Activated CD4-positive, alpha-beta T cell treated with anti-CD3 and anti-CD28 coated beads, Interleukin-2, amount 10 ng/mL, durations not matched to agents 7 days and 5 days (primary cell): ENCODE data around the gene CAVIN1. TPM values are rescaled to one million over a fixed set of nuclear protein-coding genes. Genes with fewer than 3 reads are reported as not detected.
"Not testable (repeated sequence)": the region's sequence is repeated elsewhere in the genome, so short reads cannot be mapped to it uniquely, and the experiment has no call there.

Experiments
- CTCF ChIA-PET: fragments of 350-600 bp; sonication (Branson Sonifier 250); formaldehyde crosslinking; loops from one replicate; lab custom pipeline; 2021; ENCODE audit warnings: antibody characterized with exemption; lab: Charles Lee
- POLR2A ChIA-PET: fragments of 350-600 bp; sonication (Branson Sonifier 250); formaldehyde crosslinking; loops from one replicate; lab custom pipeline; 2021; ENCODE audit warnings: antibody characterized with exemption; lab: Charles Lee
- DNase-seq: peaks from one replicate; pipeline ENCODE4 v3.0.0-alpha.2; 2020
- H3K27ac Mint-ChIP-seq: one replicate; pipeline ENCODE4 v1.8.0; 2021; ENCODE audit warnings: mild to moderate bottlenecking, moderate library complexity, mixed read lengths
- H3K27me3 Mint-ChIP-seq: one replicate; pipeline ENCODE4 v1.8.0; 2021; ENCODE audit warnings: mixed read lengths
- H3K36me3 Mint-ChIP-seq: one replicate; pipeline ENCODE4 v1.8.0; 2021; ENCODE audit warnings: low read depth, mixed read lengths
- H3K4me1 Mint-ChIP-seq: one replicate; pipeline ENCODE4 v1.8.0; 2021; ENCODE audit warnings: mixed read lengths
- H3K4me3 Mint-ChIP-seq: one replicate; pipeline ENCODE4 v1.8.0; 2021; ENCODE audit warnings: mild to moderate bottlenecking, moderate library complexity, mixed read lengths
- H3K9me3 Mint-ChIP-seq: one replicate; pipeline ENCODE4 v1.8.0; 2021; ENCODE audit warnings: mixed read lengths
- total RNA-seq, 2 experiments: library from RNA; stranded (reverse); gene quantifications; one replicate each; pipeline ENCODE4 v1.2.3, GENCODE V29; 2021

Gene CAVIN1
- total RNA-seq, 2 experiments from 2014 or later = 1.5 to 1.6 TPM

- ChIA-PET POLR2A (no interaction called here), CTCF (interaction anchor here (0.6 to 14.5 kb wide), 6 partner anchors 11 to 195 kb away, joined by 4 to 357 read pairs (median 5); partner anchors contain the start of gene CAVIN1)
- Mint-ChIP-seq H3K4me3 (no peak overlapping the region), H3K27me3 (no peaks in the 10 kb centered on the region), H3K4me1 (peaks cover 21% of the 10 kb centered on the region), H3K27ac (no peak overlapping the region), H3K9me3 (no peaks in the 10 kb centered on the region), H3K36me3 (no peaks in the 10 kb centered on the region)
- no peak for DNase-seq
These were observed 13.3 kb downstream of the CAVIN1 start for GRCh38 chr17:42409523-42410318.

DNA sequence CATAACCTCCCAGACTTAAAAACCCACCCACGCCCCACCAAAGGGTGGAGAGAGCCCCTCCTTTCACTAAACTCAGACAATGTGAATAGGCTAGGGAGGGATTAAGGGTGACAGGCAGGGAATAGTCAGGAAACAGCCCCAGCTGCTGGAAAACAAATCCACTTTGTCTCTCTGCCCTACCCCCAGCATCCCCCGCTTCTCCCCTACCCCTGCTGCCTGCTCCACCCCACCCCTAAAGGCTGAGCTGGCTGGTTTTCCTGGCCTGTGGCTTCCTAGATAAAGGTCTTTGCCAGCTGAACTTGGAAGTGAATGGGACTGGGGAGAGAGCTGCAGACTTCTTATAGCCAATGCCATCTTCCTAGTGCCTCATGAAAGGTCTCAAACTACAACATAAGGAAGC lies 15.0 kb downstream of the CAVIN1 start:
- H3K27ac Mint-ChIP-seq = no peak overlapping the region
- H3K4me3 Mint-ChIP-seq = no peak overlapping the region
- no peaks in the 10 kb centered on the region for H3K27me3 Mint-ChIP-seq
- POLR2A ChIA-PET = no interaction called here
- H3K4me1 Mint-ChIP-seq = peaks cover 16% of the 10 kb centered on the region
- no peaks in the 10 kb centered on the region for H3K9me3 Mint-ChIP-seq
- CTCF ChIA-PET = interaction anchor here (0.9 to 14.5 kb wide), 7 partner anchors 10 to 388 kb away, joined by 3 to 357 read pairs (median 4); partner anchors contain the start of genes CAVIN1 and NKIRAS2
- DNase-seq = no peak
- no peaks in the 10 kb centered on the region for H3K36me3 Mint-ChIP-seq

- ChIA-PET CTCF (interaction anchor here (0.8 to 14.5 kb wide), 15 partner anchors 9 to 387 kb away, joined by 3 to 357 read pairs (median 5); partner anchors contain the start of genes CAVIN1, NKIRAS2 and STAT3), POLR2A (no interaction called here)
- Mint-ChIP-seq H3K9me3 (no peaks in the 10 kb centered on the region), H3K4me3 (no peak overlapping the region), H3K4me1 (peaks cover 16% of the 10 kb centered on the region), H3K27ac (no peak overlapping the region), H3K27me3 (no peaks in the 10 kb centered on the region), H3K36me3 (no peaks in the 10 kb centered on the region)
- DNase-seq = peak; percentile 73
These were observed 15.7 kb downstream of the CAVIN1 start for GRCh38 chr17:42407289-42407836.

- CTCF ChIA-PET = interaction anchor here (0.8 to 14.5 kb wide), 26 partner anchors 8 to 386 kb away, joined by 3 to 357 read pairs (median 6); partner anchors contain the start of genes CAVIN1, NKIRAS2, STAT3 and STAT5B
- no peak for DNase-seq
- POLR2A ChIA-PET = no interaction called here
- H3K9me3 Mint-ChIP-seq = no peaks in the 10 kb centered on the region
- H3K36me3 Mint-ChIP-seq = no peaks in the 10 kb centered on the region
- peaks cover 20% of the 10 kb centered on the region for H3K4me1 Mint-ChIP-seq
- no peaks in the 10 kb centered on the region for H3K27me3 Mint-ChIP-seq
- H3K4me3 Mint-ChIP-seq = no peak overlapping the region
- no peak overlapping the region for H3K27ac Mint-ChIP-seq
These were observed 16.3 kb downstream of the CAVIN1 start for GRCh38 chr17:42406615-42407288.

GRCh38 chr17:42405963-42406495 lies 17.0 kb downstream of the CAVIN1 start:
- Mint-ChIP-seq H3K27ac (no peak overlapping the region), H3K9me3 (no peaks in the 10 kb centered on the region), H3K27me3 (no peaks in the 10 kb centered on the region), H3K4me1 (peaks cover 23% of the 10 kb centered on the region), H3K4me3 (no peak overlapping the region), H3K36me3 (no peaks in the 10 kb centered on the region)
- ChIA-PET CTCF (interaction anchor here (0.6 to 14.5 kb wide), 33 partner anchors 7 to 386 kb away, joined by 3 to 357 read pairs (median 5); partner anchors contain the start of genes CAVIN1, NKIRAS2, STAT3 and STAT5B), POLR2A (interaction anchor here (0.6 kb wide), 2 partner anchors 18 to 711 kb away, joined by 3 to 4 read pairs; partner anchors contain the start of gene STAT3)
- peak; percentile 84 for DNase-seq

GRCh38 chr17:42405076-42405475 lies 18.0 kb downstream of the CAVIN1 start:
- no peak overlapping the region for H3K4me3 Mint-ChIP-seq
- H3K9me3 Mint-ChIP-seq = no peaks in the 10 kb centered on the region
- no peak overlapping the region for H3K27ac Mint-ChIP-seq
- no peaks in the 10 kb centered on the region for H3K36me3 Mint-ChIP-seq
- no peak for DNase-seq
- ChIA-PET POLR2A (no interaction called here), CTCF (interaction anchor here (0.6 to 14.5 kb wide), 9 partner anchors 13 to 385 kb away, joined by 3 to 357 read pairs (median 10); partner anchors contain the start of genes NKIRAS2 and STAT3)
- no peaks in the 10 kb centered on the region for H3K27me3 Mint-ChIP-seq
- peaks cover 29% of the 10 kb centered on the region for H3K4me1 Mint-ChIP-seq

DNA sequence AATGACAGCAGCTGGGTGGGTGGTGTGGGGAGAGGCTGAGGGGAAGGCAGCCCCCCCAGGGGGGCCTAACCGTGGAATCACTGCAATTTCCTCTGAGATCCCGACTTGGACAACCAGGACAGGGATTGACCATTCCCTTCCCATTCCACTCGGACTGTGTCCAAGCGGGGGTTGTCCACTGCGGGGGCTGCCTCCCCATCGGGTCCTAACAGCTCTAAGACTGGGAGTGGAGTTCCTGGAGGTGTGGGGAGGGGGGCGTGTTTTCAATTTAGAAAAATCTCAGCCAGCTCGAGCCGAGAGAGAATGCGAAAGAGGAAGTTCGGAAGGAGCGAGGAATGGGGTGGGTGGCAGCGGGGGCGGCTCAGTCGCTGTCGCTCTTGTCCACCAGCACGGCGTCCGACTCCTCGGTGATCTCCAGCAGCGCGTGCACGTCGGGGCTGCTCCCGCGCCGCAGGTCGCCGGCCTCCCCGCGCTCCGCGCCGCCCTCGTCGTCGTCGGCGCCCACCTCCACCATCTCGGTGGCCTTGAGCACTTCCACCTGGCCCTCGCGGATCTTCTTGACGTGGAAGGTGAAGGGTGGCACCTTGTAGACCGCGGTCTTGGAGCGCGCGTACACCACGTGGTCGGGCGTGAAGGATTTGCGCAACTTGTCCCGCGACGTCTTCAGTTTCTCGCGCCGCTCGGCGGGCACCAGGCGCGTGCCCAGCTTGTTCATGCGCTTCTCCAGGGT lies 18.6 kb downstream of the CAVIN1 start:
- no peaks in the 10 kb centered on the region for H3K27me3 Mint-ChIP-seq
- POLR2A ChIA-PET = no interaction called here
- CTCF ChIA-PET = interaction anchor here (0.6 to 14.5 kb wide), 8 partner anchors 10 to 182 kb away, joined by 3 to 357 read pairs (median 12); partner anchors contain the start of gene STAT3
- H3K9me3 Mint-ChIP-seq = no peaks in the 10 kb centered on the region
- no peak for DNase-seq
- no peak overlapping the region for H3K27ac Mint-ChIP-seq
- H3K4me3 Mint-ChIP-seq = no peak overlapping the region
- peaks cover 34% of the 10 kb centered on the region for H3K4me1 Mint-ChIP-seq
- no peaks in the 10 kb centered on the region for H3K36me3 Mint-ChIP-seq

DNA sequence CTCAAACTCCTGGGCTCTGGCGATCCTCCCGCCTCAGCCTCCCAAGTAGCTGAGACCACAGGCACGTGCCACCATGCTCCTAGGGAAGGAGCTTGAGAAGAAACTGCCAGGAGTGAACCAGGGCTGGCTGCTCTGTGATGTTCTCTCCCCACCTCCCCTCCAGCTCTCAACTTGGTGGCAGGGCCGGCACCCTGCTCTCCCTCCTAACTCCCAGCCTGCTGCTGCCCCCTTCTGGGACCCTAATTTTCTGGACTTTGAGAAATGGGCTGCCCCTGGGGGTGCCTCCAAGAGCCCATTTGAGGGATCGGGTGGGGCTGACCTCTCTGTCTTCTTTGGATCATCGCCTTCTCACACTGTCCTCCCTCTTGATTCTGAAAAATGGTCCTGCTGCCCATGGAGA lies 19.9 kb downstream of the CAVIN1 start:
- Mint-ChIP-seq H3K9me3 (no peaks in the 10 kb centered on the region), H3K4me1 (peaks cover 40% of the 10 kb centered on the region), H3K27ac (no peak overlapping the region), H3K4me3 (no peak overlapping the region), H3K27me3 (no peaks in the 10 kb centered on the region), H3K36me3 (no peaks in the 10 kb centered on the region)
- POLR2A ChIA-PET = interaction anchor here (0.6 to 0.9 kb wide), 2 partner anchors 117 to 209 kb away, joined by 3 read pairs; partner anchors contain the start of gene GHDC
- peak; percentile 53 for DNase-seq
- CTCF ChIA-PET = interaction anchor here (0.6 to 14.5 kb wide), 20 partner anchors 9 to 202 kb away, joined by 3 to 357 read pairs (median 4); partner anchors contain the start of gene STAT3

DNA sequence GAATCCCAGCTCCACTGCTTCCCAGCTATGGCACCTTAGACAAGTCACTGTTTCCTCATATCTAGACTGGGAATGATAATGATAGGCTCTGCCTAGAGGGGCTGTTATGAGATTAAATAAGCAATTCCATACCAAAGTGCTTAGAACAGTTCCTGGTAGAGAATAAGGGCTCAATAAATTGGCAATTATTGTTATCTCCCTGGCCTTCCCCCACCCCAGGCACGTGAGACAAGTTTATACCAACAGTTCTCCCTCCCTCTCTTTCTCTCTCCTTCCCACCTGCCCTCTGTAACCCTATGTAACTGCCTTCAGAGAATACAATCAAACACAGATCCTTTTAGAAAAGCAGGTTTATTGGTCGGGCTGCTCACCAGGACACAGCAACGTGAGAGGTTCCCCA lies 20.9 kb downstream of the CAVIN1 start:
- H3K27ac Mint-ChIP-seq = peak overlapping the region; percentile 0
- no peaks in the 10 kb centered on the region for H3K9me3 Mint-ChIP-seq
- ChIA-PET CTCF (interaction anchor here (0.9 to 14.5 kb wide), 8 partner anchors 11 to 110 kb away, joined by 3 to 357 read pairs (median 6); partner anchors contain the start of gene STAT3), POLR2A (no interaction called here)
- no peaks in the 10 kb centered on the region for H3K27me3 Mint-ChIP-seq
- H3K36me3 Mint-ChIP-seq = no peaks in the 10 kb centered on the region
- H3K4me3 Mint-ChIP-seq = no peak overlapping the region
- DNase-seq = no peak
- peaks cover 34% of the 10 kb centered on the region for H3K4me1 Mint-ChIP-seq

DNA sequence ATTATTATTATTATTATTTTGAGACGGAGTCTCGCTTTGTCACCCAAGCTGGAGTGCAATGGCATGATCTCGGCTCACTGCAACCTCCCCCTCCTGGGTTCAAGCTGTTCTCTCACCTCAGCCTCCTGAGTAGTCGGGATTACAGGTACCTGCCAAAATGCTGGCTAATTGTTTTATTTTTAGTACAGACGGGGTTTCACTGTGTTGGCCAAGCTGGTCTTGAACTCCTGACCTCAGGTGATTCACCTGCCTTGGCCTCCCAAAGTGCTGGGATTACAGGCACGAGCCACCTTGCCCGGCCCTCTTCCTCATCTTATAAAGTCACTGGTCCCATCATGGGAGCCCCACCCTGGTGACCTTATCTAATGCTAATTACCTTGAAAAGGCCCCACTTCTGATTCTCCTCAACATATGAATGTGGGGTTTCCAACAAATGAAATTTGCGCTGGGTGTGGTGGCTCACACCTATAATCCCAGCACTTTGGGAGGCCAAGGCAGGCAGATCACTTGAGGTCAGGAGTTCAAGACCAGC lies 22.1 kb downstream of the CAVIN1 start:
- POLR2A ChIA-PET, H3K36me3 Mint-ChIP-seq, H3K27ac Mint-ChIP-seq, H3K27me3 Mint-ChIP-seq, DNase-seq, H3K9me3 Mint-ChIP-seq, H3K4me3 Mint-ChIP-seq: not testable (repeated sequence)
- H3K4me1 Mint-ChIP-seq = peaks cover 35% of the 10 kb centered on the region
- CTCF ChIA-PET = interaction anchor here (9.8 to 14.5 kb wide), 2 partner anchors 12 to 83 kb away, joined by 50 to 357 read pairs; partner anchors contain the start of gene STAT3
